HG02973 (cell line): Measurements from ENCODE around the gene GALNT10.

Experiments used
- ATAC-seq: cut with Tn5 transposase; IDR thresholded peaks from one replicate; pipeline ENCODE4 v1.9.1; 2021; ENCODE audit warnings: moderate library complexity; ENCODE audit not compliant: unreplicated experiment

The GALNT10 gene

DNA sequence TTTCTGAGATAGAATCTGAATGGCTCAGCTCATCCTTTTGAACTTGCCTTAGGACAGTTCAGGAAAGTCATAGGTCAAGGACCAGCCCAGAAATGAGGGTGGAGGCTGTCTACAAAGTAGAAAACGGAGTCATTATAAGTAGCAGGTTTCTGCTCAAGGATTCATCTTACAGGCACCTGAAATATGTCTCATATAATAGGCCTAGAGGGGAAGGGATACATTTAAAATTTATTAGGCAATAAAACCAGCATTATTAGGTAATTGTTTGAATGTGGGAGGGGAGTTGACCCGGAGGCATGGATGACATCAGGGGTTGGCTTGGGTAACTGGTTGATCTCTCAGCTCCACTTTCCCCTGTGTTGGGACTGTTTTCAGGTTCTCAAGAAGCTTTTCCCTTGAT lies 11.9 kb upstream of the GALNT10 start:
- no peak for ATAC-seq

- ATAC-seq = peak; percentile 92
Observed at GRCh38 chr5:154179846-154180710, 10.5 kb upstream of the GALNT10 start.

DNA sequence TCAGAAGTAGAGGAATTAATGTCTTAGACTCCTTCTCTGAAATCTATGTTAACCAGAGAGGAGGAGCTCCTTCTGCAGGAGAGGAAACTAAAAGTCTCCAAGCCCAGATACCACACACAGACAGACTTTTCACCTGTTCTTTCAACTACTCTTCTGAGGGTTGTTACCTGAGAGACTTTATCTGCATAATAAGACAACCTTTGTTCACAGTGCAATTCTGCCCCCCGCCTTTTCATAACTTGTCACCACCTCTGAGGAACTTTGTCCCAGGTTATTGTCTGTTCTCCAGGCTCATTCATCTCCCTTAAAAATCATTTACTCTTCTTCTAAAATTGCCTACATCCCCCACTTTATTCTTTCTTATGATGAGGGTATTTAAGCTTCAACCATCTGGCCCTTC lies 9.4 kb upstream of the GALNT10 start:
- ATAC-seq = no peak

GRCh38 chr5:154189256-154189818 lies 1.2 kb upstream of the GALNT10 start:
- ATAC-seq = no peak

GRCh38 chr5:154189819-154190594 lies 526 bp upstream of the GALNT10 start:
- ATAC-seq = peak; percentile 72

GRCh38 chr5:154191467-154192261 lies 1.1 kb downstream of the GALNT10 start:
- ATAC-seq = no peak

DNA sequence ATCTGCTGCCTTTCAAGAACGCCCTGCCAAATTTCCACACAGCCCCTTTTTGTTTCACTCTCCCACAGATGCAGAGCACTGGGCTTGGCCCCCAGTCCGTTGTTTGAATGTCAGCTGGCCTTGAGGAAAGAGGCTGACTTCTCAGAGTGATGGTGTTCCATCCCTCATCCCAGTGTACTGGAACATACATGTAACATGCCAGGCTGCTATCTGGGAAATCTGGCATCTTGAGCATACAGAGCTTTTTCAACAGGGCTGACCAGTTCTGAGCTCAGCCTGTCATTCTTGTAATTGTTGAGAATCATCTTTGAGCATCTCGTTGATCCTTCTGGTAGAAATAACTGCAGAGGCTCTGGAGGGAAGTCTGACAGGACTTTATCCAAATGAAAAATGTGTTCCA lies 2.8 kb downstream of the GALNT10 start:
- no peak for ATAC-seq

GRCh38 chr5:154193701-154194121 lies 3.2 kb downstream of the GALNT10 start:
- no peak for ATAC-seq

DNA sequence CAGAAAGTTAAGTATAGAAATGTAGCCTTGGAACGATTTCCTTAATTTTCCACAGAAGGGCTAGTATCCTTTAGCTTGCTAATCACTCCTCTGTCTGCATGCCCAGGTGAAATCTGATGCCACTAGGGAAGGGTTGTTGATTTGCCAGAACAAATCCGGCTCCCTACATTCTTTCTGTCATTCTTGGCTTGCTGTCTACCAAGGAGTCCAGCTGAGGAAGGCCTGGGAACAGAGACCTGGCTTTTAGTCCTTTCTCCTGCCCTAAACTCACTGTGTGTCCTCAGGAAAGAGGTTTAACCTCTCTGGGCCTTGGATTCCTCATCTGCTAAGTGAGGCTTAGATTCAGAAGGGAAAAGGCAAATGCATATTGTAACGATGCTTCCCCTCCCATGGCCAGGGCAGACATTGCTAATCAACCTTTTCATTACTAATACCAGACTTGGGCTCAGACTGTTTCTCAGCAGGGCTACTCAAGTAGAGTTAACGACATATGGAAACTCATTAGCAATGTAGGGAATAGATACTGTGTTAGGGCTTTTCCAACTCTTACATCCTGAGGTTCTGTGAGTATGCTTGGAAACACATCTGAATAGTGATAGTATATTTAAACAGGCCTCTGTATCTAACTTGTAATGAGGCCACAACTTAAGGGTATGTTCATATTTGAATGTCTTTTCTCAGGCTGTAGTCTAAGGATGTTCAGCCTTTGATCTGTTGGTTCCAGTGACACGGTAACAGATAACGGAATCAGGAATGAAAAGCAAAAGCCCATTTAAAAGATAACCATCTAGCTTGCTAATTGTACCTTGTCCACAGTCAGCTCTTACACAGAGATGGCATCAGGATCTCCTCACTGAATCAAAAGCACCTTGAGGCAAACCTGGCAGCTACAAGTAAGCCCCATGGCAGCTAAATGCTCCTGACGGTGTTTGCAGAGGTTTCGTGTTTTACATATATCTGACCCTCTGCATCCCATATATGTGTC lies 4.1 kb downstream of the GALNT10 start:
- no peak for ATAC-seq

GRCh38 chr5:154196281-154196680 lies 5.7 kb downstream of the GALNT10 start:
- no peak for ATAC-seq

DNA sequence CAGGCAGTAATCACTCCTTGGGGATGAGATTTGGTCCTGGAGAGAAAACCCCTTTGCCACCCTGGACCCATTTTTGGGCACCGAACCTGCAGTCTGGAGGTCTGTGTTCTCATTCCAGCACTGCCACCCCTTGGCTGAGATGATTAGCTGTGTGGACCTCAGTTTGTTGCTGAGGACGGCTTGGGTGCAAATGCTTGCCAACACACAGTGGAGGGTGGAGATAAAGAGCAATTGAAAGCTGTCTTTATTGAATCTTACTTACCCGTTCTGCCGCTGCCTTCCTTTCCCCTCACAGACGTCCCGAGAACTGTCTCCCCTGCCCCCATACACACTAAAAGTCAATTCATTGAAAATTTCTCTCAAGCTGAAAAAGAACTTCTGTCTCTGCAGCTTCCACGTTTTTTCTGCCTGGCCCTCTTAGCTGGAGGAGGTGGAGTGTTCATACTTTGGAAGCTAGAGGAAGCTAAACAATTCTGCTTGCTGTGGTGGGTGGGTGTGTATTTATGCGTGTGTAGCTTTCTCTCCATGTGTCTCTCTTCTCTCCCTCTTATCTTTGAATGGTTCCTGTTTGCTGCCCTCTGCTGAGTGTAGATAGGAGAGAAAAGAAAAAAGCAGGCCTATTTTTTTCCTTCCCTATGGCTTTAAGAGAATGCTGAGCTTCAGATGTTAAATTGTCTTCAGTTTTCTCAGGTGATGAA lies 6.6 kb downstream of the GALNT10 start:
- no peak for ATAC-seq

DNA sequence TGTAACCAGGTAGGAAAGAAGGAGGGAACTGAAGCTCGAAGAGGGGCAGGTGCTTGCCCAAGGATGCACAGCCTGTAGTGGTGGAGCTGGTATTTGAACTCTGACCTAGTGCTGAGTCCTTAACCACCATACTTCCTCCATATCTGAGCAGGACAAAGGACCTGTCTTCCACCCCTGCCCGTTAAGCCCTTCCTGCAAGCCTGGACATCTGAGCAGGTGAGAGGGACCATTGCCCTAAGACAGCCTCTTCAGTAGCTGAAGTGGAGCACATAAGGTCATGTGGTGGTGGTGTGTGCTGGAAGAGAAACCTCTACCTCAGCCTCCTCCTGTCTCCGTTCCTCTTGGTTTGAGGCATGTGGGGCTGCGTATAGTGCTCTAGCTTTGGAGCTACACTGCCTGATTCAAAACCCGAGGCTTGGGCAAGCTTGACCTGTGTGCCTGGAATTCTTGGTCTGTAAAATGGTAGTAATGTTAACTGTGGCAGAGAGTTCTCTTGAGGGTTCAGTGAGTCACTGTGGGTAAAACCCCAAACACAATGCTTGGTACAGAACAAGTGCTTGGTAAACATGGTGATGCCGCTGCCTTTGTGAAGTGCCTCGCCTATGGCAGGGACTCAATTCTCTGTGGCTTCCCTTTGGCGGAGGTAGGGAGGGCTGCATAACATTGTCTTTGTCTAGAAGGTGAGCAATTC lies 7.4 kb downstream of the GALNT10 start:
- ATAC-seq = no peak

DNA sequence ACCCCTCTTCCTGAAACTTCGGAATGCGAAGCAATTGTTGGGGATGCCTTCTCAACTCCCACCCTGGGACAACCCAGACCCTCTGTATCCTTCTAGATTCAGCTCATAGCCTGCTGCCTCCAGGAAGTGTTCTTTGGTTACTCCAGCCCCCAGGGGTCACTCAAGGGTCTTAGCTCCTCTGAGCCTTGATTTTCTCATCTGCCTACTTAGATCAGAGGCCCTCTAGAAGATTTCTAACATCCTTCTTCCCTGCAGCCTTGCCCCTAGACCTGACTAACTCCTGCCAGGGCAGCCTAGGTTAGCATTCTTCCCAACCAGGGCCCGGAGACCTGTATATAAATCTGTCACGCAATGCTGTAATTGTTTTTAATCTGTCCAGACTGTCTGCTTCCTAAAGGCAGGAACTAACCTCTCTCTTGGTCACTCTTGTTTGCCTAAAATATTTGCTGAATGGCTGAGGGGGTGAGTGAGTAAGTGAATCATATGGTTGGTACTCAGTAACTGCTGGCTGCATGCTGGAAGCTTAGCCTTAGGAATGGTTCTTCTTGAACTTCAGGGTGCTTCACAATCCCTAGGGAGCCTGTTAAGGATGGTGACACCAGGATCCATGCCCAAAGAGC lies 8.2 kb downstream of the GALNT10 start:
- no peak for ATAC-seq

DNA sequence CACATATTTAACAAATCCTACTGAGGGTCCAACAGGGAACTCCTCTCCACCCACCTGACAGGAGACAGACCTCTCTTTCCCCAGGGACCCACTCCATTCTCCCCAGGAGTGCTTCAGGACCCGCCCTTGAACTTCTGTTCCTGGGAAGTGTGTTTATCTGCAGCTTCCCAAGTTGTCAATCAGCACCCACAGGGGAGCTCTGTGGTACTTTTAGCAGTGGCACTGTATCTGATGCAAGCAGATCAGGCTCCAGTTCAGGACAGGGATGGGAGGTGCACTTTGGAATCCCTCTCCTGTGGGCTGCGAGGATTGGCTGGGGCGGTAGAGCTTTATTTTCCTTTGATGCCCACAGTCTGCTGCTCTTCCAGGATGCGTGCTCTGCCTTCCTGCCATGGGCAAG lies 8.7 kb downstream of the GALNT10 start:
- no peak for ATAC-seq

GRCh38 chr5:154199671-154200220 lies 9.2 kb downstream of the GALNT10 start:
- no peak for ATAC-seq

- ATAC-seq = no peak
Observed at GRCh38 chr5:154200221-154200620, 9.7 kb downstream of the GALNT10 start.

GRCh38 chr5:154201108-154201769 lies 10.7 kb downstream of the GALNT10 start:
- no peak for ATAC-seq
